H1 (cell line): ENCODE measurements around the gene ARL8A. TPM values are rescaled to one million over a fixed set of nuclear protein-coding genes. Genes with fewer than 3 reads are reported as not detected.

Source experiments
- CTCF ChIA-PET: fragments of 300-600 bp; sonication (Branson Sonifier 250); formaldehyde crosslinking; loops from one replicate; lab custom pipeline; 2021; ENCODE audit not compliant: partially characterized antibody; lab: Charles Lee
- POLR2A ChIA-PET: fragments of 300-600 bp; sonication (Branson Sonifier 250); formaldehyde crosslinking; loops from one replicate; lab custom pipeline; 2021; ENCODE audit warnings: inconsistent platforms; ENCODE audit not compliant: partially characterized antibody; lab: Charles Lee
- DNase-seq, 2 experiments: peaks; one replicate each; pipeline versions ENCODE4 v3.0.0 to v3.0.0-alpha.2; 2010 to 2022; ENCODE audit warnings: low spot score in 2 of 2, low read depth in 1 of 2, mixed read lengths in 1 of 2
- FAIRE-seq: peaks from 2 replicates; lab custom pipeline; 2011; peaks lifted over from hg19 to GRCh38; lab: Jason Lieb, UNC
- H2AFZ ChIP-seq: 2 replicates; pipeline ENCODE4 v1.8.1; 2012; ENCODE audit warnings: low read length, inconsistent platforms
- H2AK5ac ChIP-seq: 2 replicates; pipeline ENCODE4 v1.6.1; 2013; ENCODE audit warnings: low read depth, low read length
- H2BK120ac ChIP-seq: replicated peaks from 2 replicates; pipeline ENCODE3; 2013; ENCODE audit warnings: low read depth, low read length, inconsistent platforms
- H2BK12ac ChIP-seq: 2 replicates; pipeline ENCODE4 v1.6.1; 2013; ENCODE audit warnings: low read depth, low read length
- H2BK15ac ChIP-seq: 2 replicates; pipeline ENCODE4 v1.6.1; 2013; ENCODE audit warnings: low read length
- H2BK20ac ChIP-seq: 2 replicates; pipeline ENCODE4 v1.6.1; 2013; ENCODE audit warnings: low read length
- H2BK5ac ChIP-seq: 2 replicates; pipeline ENCODE4 v1.6.1; 2013; ENCODE audit warnings: low read depth, low read length
- H3K14ac ChIP-seq: 2 replicates; pipeline ENCODE4 v1.6.1; 2013; ENCODE audit warnings: inconsistent platforms; ENCODE audit not compliant: insufficient read length
- H3K18ac ChIP-seq: 2 replicates; pipeline ENCODE4 v1.6.1; 2013; ENCODE audit warnings: low read length; ENCODE audit errors: extremely low read depth
- H3K23ac ChIP-seq: 2 replicates; pipeline ENCODE4 v1.6.1; 2013; ENCODE audit warnings: inconsistent platforms; ENCODE audit not compliant: insufficient read length
- H3K23me2 ChIP-seq: 2 replicates; pipeline ENCODE4 v1.6.1; 2013; ENCODE audit warnings: low read depth, low read length
- H3K27ac ChIP-seq: 2 replicates; pipeline ENCODE4 v1.6.1; 2011; ENCODE audit warnings: low read depth, low read length, inconsistent platforms
- H3K27me3 ChIP-seq, 4 experiments: replicated peaks in 1 of 4; 1 replicate in 1 of 4; 2 replicates in 3 of 4; pipeline versions ENCODE4 v1.6.1 to v1.8.1; 2011 to 2013; ENCODE audit warnings: low read length in 3 of 4, mild to moderate bottlenecking in 3 of 4, inconsistent platforms in 2 of 4, mixed read lengths in 2 of 4, moderate library complexity in 1 of 4; ENCODE audit not compliant: control insufficient read depth in 3 of 4, insufficient read depth in 3 of 4; ENCODE audit errors: extremely low read depth in 1 of 4
- H3K36me3 ChIP-seq, 4 experiments: 2 replicates each; pipeline versions ENCODE4 v1.6.1 to v1.8.1; 2011 to 2013; ENCODE audit warnings: mild to moderate bottlenecking in 4 of 4, low read length in 3 of 4, moderate library complexity in 2 of 4, control low read depth in 1 of 4, inconsistent platforms in 1 of 4; ENCODE audit not compliant: insufficient read depth in 4 of 4, control insufficient read depth in 2 of 4
- H3K4ac ChIP-seq: replicated peaks from 2 replicates; pipeline ENCODE3; 2013; ENCODE audit warnings: low read length, low read depth, mixed read lengths, inconsistent platforms; ENCODE audit not compliant: insufficient read length
- H3K4me1 ChIP-seq, 4 experiments: replicated peaks in 1 of 4; 1 replicate in 1 of 4; 2 replicates in 3 of 4; pipeline versions ENCODE4 v1.6.1 to v1.8.1; 2011 to 2013; ENCODE audit warnings: low read length in 3 of 4, inconsistent platforms in 2 of 4, mixed read lengths in 1 of 4; ENCODE audit not compliant: insufficient read depth in 4 of 4, control insufficient read depth in 3 of 4
- H3K4me2 ChIP-seq, 2 experiments: 2 replicates each; pipeline versions ENCODE4 v1.6.1 to v1.8.1; 2011 to 2013; ENCODE audit warnings: low read depth in 2 of 2, low read length in 2 of 2, control low read depth in 1 of 2, inconsistent platforms in 1 of 2, mild to moderate bottlenecking in 1 of 2; ENCODE audit not compliant: insufficient read depth in 1 of 2
- H3K4me3 ChIP-seq, 4 experiments: fragments of 200-600, 300-600 bp in 1 of 4; sonication (generic), shearing (Covaris generic), sonication (Bioruptor Twin) in 1 of 4; 2 replicates each; pipeline versions ENCODE4 v1.5.1 to v1.8.1; 2011 to 2016; ENCODE audit warnings: low read length in 4 of 4, low read depth in 3 of 4, control low read depth in 2 of 4, inconsistent platforms in 2 of 4, mild to moderate bottlenecking in 2 of 4, mixed read lengths in 1 of 4, moderate library complexity in 1 of 4; ENCODE audit not compliant: insufficient read depth in 2 of 4; ENCODE audit errors: extremely low read depth in 1 of 4
- H3K56ac ChIP-seq: replicated peaks from 2 replicates; pipeline ENCODE3; 2013; ENCODE audit warnings: low read depth, mild to moderate bottlenecking, mixed read lengths, low read length, inconsistent platforms; ENCODE audit not compliant: insufficient read length
- H3K79me1 ChIP-seq: 2 replicates; pipeline ENCODE4 v1.6.1; 2013; ENCODE audit warnings: low read depth, low read length, control low read depth
- H3K79me2 ChIP-seq, 2 experiments: 2 replicates each; pipeline versions ENCODE4 v1.6.1 to v1.8.1; 2012 to 2013; ENCODE audit warnings: low read length in 2 of 2, mild to moderate bottlenecking in 2 of 2, inconsistent platforms in 1 of 2; ENCODE audit not compliant: insufficient read depth in 2 of 2, control insufficient read depth in 1 of 2
- H3K9ac ChIP-seq, 4 experiments: replicated peaks in 1 of 4; 1 replicate in 1 of 4; 2 replicates in 3 of 4; pipeline versions ENCODE4 v1.6.1 to v1.8.1; 2011 to 2013; ENCODE audit warnings: low read depth in 3 of 4, low read length in 3 of 4, control low read depth in 2 of 4, mild to moderate bottlenecking in 2 of 4, moderate library complexity in 2 of 4, inconsistent platforms in 1 of 4; ENCODE audit errors: extremely low read depth in 1 of 4
- H3K9me3 ChIP-seq, 2 experiments: 2 replicates each; pipeline versions ENCODE4 v1.6.1 to v1.8.1; 2012 to 2013; ENCODE audit warnings: mild to moderate bottlenecking in 2 of 2, moderate library complexity in 2 of 2, control low read depth in 1 of 2, inconsistent platforms in 1 of 2, low read depth in 1 of 2, low read length in 1 of 2, mixed read lengths in 1 of 2; ENCODE audit not compliant: insufficient read depth in 2 of 2
- H4K20me1 ChIP-seq, 2 experiments: replicated peaks in 1 of 2; 2 replicates each; pipeline versions ENCODE3 to v1.8.1; 2011 to 2013; ENCODE audit warnings: inconsistent platforms in 2 of 2, low read length in 2 of 2, mild to moderate bottlenecking in 1 of 2; ENCODE audit not compliant: insufficient read depth in 2 of 2, control insufficient read depth in 1 of 2
- H4K5ac ChIP-seq: 2 replicates; pipeline ENCODE4 v1.6.1; 2013; ENCODE audit warnings: low read length, low read depth, mixed read lengths, inconsistent platforms; ENCODE audit not compliant: insufficient read length
- H4K8ac ChIP-seq: 2 replicates; pipeline ENCODE4 v1.8.0; 2013; ENCODE audit warnings: mild to moderate bottlenecking, moderate library complexity, low read length, inconsistent platforms; ENCODE audit not compliant: insufficient read depth; ENCODE audit errors: extremely low read depth
- H4K91ac ChIP-seq: replicated peaks from 2 replicates; pipeline ENCODE3; 2013; ENCODE audit warnings: low read length, mixed read lengths, inconsistent platforms; ENCODE audit not compliant: insufficient read length
- CTBP2 ChIP-seq: IDR thresholded peaks from 2 replicates; pipeline ENCODE4 v1.7.0; 2011; ENCODE audit warnings: borderline replicate concordance, mild to moderate bottlenecking, moderate library complexity, mixed read lengths, low read length; ENCODE audit not compliant: insufficient read depth, insufficient read length
- RAD21 ChIP-seq, 2 experiments: IDR thresholded peaks in 1 of 2; conservative IDR thresholded peaks in 1 of 2; 2 replicates each; pipeline ENCODE4 v1.6.1; 2011; ENCODE audit warnings: low read depth in 2 of 2, low read length in 2 of 2, improper control_type of control experiment in 1 of 2, inconsistent platforms in 1 of 2, mild to moderate bottlenecking in 1 of 2, moderate library complexity in 1 of 2
- WGBS, 2 experiments: shearing (Covaris generic) in 1 of 2; methylation state at CpG; one replicate each; pipeline versions ENCODE4 v1.1.6 to v1.1.7; 2013 to 2015; ENCODE audit warnings: low lambda C conversion rate in 2 of 2, mixed read lengths in 2 of 2, inconsistent platforms in 1 of 2, low coverage in 1 of 2, missing lambda C conversion rate in 1 of 2; ENCODE audit not compliant: insufficient replicate concordance in 2 of 2, insufficient coverage in 1 of 2, insufficient read length in 1 of 2; ENCODE audit errors: extremely low coverage in 1 of 2, missing lambda C conversion rate in 1 of 2; 5-methylcytosine and 5-hydroxymethylcytosine counted together
- polyA plus RNA-seq, 7 experiments: library from polyadenylated mRNA; depleted of rRNA in 3 of 7; stranded (reverse) in 5 of 7; unstranded in 2 of 7; fragments of >200 nt in 5 of 7; fragments of 200-250 nt in 2 of 7; gene quantifications; 1 replicate in 5 of 7; 2 replicates in 1 of 7; 4 replicates in 1 of 7; pipeline versions ENCODE4 v1.2.1 to v1.2.3, GENCODE V29; 2011 to 2013; ENCODE audit warnings: missing spikeins in 2 of 7, mixed read lengths in 2 of 7
- total RNA-seq: library from RNA; stranded (reverse); fragmentation: NEBNext Ultra II Directional; extraction: Animal tissue kit (Norgen Biotek cat#: 25700); gene quantifications from 2 replicates; pipeline ENCODE4 v1.2.1, GENCODE V29; 2021

The ARL8A gene
- total and polyA plus RNA-seq, 2 of the 8 experiments (the other 6 are each of a cell fraction or from before 2014, with no cell fraction given), result 40.3 to 58.7 TPM

DNA sequence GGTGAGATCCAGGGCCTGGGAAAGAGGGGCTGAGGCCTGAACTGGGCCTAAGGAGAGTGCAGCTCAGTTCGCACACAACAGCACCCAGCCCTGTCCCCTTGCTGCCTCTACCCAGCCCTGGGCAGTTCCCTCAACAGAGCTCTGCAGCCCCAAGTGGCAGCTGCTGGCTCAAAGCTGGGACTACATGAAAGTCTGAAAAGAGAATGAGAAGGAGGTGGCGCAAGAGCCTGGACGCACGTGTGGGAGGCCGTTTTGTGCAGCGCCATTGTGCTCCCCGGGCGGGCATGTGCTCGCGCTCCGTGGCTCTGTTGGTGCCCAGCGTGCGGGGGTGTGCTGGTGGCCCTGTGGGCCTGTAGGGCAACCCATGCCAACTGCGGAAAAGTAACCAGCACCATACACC is 11.5 kb downstream of the ARL8A start:
- FAIRE-seq, result no peak
- POLR2A ChIA-PET, result interaction anchor here (2.3 to 2.4 kb wide), 2 partner anchors 10 to 122 kb away, joined by 11 to 14 read pairs; partner anchors contain the start of gene ELF3

More for the DNA sequence above, 11.5 kb downstream of the ARL8A start:
- Histone ChIP-seq H3K56ac (no peak overlapping the region), H2AFZ (no peak overlapping the region), H3K23me2 (no peaks in the 10 kb centered on the region), H3K9ac (no peak overlapping the region), H3K79me2 (no peaks in the 10 kb centered on the region), H4K5ac (no peak overlapping the region), H3K18ac (no peak overlapping the region), H3K27ac (no peak overlapping the region), H3K23ac (no peak overlapping the region), H3K27me3 (no peaks in the 10 kb centered on the region; a peak in 1 of 7 replicates), H3K14ac (no peak overlapping the region), H3K4me3 (no peak overlapping the region), H3K4ac (no peak overlapping the region), H2BK20ac (no peak overlapping the region), H3K4me1 (peaks cover 0 to 9% (median 4%) of the 10 kb centered on the region in 4 experiments; a peak in 3 of 7 replicates), H2BK5ac (peak overlapping the region; percentile 40; the same call in 1 of the 2 replicates), H2BK15ac (no peak overlapping the region), H2BK120ac (no peak overlapping the region), H4K20me1 (peaks cover 0 to 6% of the 10 kb centered on the region in 2 experiments), H3K79me1 (no peaks in the 10 kb centered on the region), H2BK12ac (no peak overlapping the region), H2AK5ac (no peak overlapping the region), H3K36me3 (peaks cover 3 to 32% (median 10%) of the 10 kb centered on the region in 4 experiments; a peak in 5 of 8 replicates), H3K9me3 (no peaks in the 10 kb centered on the region)
- CTCF ChIA-PET, result interaction anchor here (1.0 to 29.2 kb wide), 6 partner anchors 10 to 128 kb away, joined by 3 to 1014 read pairs (median 20); partner anchors contain the start of genes ELF3 and GPR37L1
- DNase-seq, result no peak
- 91% methylated on average over 14 of the region's 14 CpGs; no CpG with 5 or more reads in 1 of the 2 experiments for WGBS, 2 experiments
- TF ChIP-seq CTBP2 (no peak), RAD21 (IDR thresholded peaks at IDR 0.05 in 1 of 2, conservative IDR thresholded peaks at IDR 0.05 in 1 of 2; ENCODE audit: low read depth in 2 of 2, low read length in 2 of 2) (0 out of 4 replicates have a peak, but pooled peaks of 1 of the 2 experiments have one; percentile 1)
- TF ChIP-seq, all 59 proteins: peak for 1
- Histone ChIP-seq H3K4me2 (no peak overlapping the region), H4K91ac (no peak overlapping the region), H4K8ac (no peak overlapping the region)
